T-helper 1 cell treated with Interleukin-12 subunit alpha and Interleukin-12 subunit beta and Interleukin-4 antibody, amounts not matched to agents 30 μg/mL and 1 μg/mL, for 36 hours (primary cell): ENCODE data around the gene VPS18.
A peak's percentile ranks its signal among the peaks of the same experiment; 100 is the strongest.

ENCODE experiments used
- H3K27ac Mint-ChIP-seq: one replicate; pipeline ENCODE4 v1.8.0; 2021; ENCODE audit warnings: mild to moderate bottlenecking, mixed read lengths
- H3K27me3 Mint-ChIP-seq: one replicate; pipeline ENCODE4 v1.8.0; 2021; ENCODE audit warnings: low read depth, mixed read lengths
- H3K36me3 Mint-ChIP-seq: one replicate; pipeline ENCODE4 v1.8.0; 2021; ENCODE audit warnings: low read depth, mixed read lengths
- H3K4me1 Mint-ChIP-seq: one replicate; pipeline ENCODE4 v1.8.0; 2021; ENCODE audit warnings: low read depth, mixed read lengths
- H3K4me3 Mint-ChIP-seq: one replicate; pipeline ENCODE4 v1.8.0; 2021; ENCODE audit warnings: mild to moderate bottlenecking, moderate library complexity, mixed read lengths
- H3K9me3 Mint-ChIP-seq: one replicate; pipeline ENCODE4 v1.8.0; 2021; ENCODE audit warnings: mixed read lengths

Gene VPS18

GRCh38 chr15:40902605-40903561, 8.6 kb downstream of the VPS18 start:
- Mint-ChIP-seq H3K4me1 (peaks cover 25% of the 10 kb centered on the region), H3K27ac (no peak overlapping the region), H3K36me3 (peaks cover 27% of the 10 kb centered on the region)

DNA sequence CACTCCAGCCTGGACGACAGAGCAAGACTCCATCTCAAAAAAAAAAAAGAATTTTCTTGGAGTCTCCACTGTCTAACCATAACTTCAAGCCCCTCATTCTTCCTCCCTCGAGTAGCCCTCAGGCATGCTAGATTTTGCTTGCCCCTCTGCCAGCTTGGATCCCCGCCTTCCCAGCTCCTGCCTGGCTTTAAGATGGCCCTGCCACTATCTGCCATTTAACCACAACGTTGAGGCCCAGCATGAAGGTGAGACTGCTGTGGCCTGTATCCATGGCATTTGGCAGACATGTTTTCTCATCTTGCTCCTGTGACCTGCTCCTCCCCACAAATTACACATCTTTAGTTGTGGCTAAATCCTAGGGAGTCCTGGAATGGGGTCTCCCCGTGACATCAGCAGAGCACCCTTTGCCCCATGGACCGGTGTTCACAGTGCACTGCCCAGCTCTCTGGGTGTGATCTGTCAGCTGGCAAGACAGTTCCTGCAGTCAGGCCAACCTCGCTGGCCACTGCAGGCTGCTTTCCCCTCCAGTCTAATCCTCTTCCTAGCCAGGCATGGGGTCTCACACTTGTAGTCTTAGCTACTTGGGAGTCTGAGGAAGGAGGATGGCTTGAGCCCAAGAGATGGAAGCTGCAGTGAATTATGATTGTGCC, 10.4 kb downstream of the VPS18 start:
- Mint-ChIP-seq H3K4me3 (no peak overlapping the region), H3K4me1 (peaks cover 26% of the 10 kb centered on the region), H3K36me3 (peaks cover 22% of the 10 kb centered on the region), H3K9me3 (no peaks in the 10 kb centered on the region), H3K27me3 (no peaks in the 10 kb centered on the region), H3K27ac (peak overlapping the region; percentile 55)

More at GRCh38 chr15:40902605-40903561, 8.6 kb downstream of the VPS18 start:
- no peaks in the 10 kb centered on the region for H3K27me3 Mint-ChIP-seq
- H3K4me3 Mint-ChIP-seq: no peak overlapping the region
- H3K9me3 Mint-ChIP-seq: no peaks in the 10 kb centered on the region

GRCh38 chr15:40906091-40906990, 12.1 kb downstream of the VPS18 start:
- no peaks in the 10 kb centered on the region for H3K9me3 Mint-ChIP-seq
- peaks cover 26% of the 10 kb centered on the region for H3K4me1 Mint-ChIP-seq
- peak overlapping the region; percentile 50 for H3K4me3 Mint-ChIP-seq
- no peaks in the 10 kb centered on the region for H3K27me3 Mint-ChIP-seq
- H3K27ac Mint-ChIP-seq: no peak overlapping the region
- H3K36me3 Mint-ChIP-seq: peaks cover 19% of the 10 kb centered on the region

- Mint-ChIP-seq H3K9me3 (no peaks in the 10 kb centered on the region), H3K4me3 (peak overlapping the region; percentile 50), H3K27ac (peak overlapping the region; percentile 45), H3K36me3 (peaks cover 18% of the 10 kb centered on the region), H3K4me1 (peaks cover 26% of the 10 kb centered on the region), H3K27me3 (no peaks in the 10 kb centered on the region)
These were observed 12.9 kb downstream of the VPS18 start for GRCh38 chr15:40906991-40907802.

GRCh38 chr15:40908095-40908494, 13.8 kb downstream of the VPS18 start:
- Mint-ChIP-seq H3K4me1 (peaks cover 20% of the 10 kb centered on the region), H3K4me3 (no peak overlapping the region), H3K36me3 (peaks cover 14% of the 10 kb centered on the region), H3K27me3 (no peaks in the 10 kb centered on the region), H3K27ac (no peak overlapping the region), H3K9me3 (no peaks in the 10 kb centered on the region)

DNA sequence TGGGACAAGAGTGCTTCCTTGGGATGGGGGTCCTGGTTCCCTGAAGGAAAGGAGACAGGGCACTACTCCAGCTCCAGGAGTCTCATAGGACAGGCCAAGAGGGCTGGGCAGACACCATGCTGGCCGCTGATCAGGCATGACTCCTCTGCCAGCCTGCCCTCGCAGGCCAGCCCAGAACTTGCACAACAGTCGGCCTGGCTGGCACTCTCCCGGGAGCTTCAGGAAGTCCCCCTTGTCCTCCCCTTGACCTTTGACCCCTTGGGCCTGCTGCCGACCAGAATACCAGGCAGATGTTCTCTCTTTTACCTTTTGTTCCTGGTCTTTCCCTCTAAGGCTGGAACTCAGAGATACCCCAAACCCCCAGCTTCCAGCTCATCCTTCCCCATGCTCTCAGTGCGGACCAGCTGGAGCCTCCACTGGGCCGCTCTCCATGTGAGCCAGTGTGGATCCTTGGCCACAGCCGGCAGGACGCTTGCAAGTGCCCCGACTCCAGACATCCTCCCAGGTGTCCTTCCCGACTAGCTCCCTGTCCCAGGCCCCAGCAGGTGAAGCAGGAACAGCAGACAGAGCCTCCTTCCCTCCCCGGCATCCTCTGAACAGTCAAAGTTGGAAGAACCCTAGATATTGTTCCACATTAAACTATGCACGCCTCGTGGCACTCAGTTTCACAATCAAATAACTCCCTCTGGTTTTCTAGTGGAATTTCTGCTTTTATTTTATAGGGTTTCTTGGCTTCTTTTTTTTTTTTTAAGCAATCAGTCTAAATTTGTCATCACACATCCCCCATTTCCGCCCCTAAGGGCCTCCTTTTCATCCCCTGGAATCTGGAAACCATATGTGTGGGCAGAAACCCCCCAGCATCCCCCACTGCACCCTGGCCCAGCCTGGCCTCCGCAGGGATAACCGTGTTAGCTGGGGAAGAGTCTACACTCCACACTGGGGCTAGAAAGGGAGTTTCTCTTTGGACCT, 15.7 kb downstream of the VPS18 start:
- Mint-ChIP-seq H3K36me3 (peaks cover 2% of the 10 kb centered on the region), H3K27me3 (no peaks in the 10 kb centered on the region), H3K4me3 (no peak overlapping the region), H3K4me1 (peaks cover 6% of the 10 kb centered on the region), H3K27ac (no peak overlapping the region), H3K9me3 (no peaks in the 10 kb centered on the region)

- Mint-ChIP-seq H3K9me3 (no peaks in the 10 kb centered on the region), H3K27me3 (no peaks in the 10 kb centered on the region), H3K36me3 (no peaks in the 10 kb centered on the region), H3K4me3 (no peak overlapping the region), H3K27ac (no peak overlapping the region), H3K4me1 (peaks cover 6% of the 10 kb centered on the region)
These were observed 16.9 kb downstream of the VPS18 start for GRCh38 chr15:40911141-40911540.

DNA sequence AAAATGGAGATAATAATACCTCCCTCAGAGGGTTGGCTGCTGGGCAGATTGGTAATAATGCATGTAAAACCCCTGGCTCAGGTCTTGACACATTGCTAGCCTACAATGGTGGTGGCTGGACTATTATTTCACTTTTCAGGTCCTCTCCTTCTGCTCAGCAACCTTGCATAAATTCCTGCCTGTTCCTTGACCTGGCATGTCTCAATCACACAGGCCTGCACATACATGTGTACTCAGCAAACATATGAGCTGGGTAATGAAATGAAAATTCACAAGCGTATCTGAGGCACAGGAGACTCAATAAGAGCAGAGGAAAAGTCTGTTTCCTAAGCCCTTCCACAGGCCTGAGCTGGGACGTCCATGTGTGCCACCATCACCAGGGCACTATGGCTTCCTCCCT, 17.4 kb downstream of the VPS18 start:
- H3K4me3 Mint-ChIP-seq: no peak overlapping the region
- H3K9me3 Mint-ChIP-seq: no peaks in the 10 kb centered on the region
- peaks cover 6% of the 10 kb centered on the region for H3K4me1 Mint-ChIP-seq
- no peaks in the 10 kb centered on the region for H3K36me3 Mint-ChIP-seq
- no peaks in the 10 kb centered on the region for H3K27me3 Mint-ChIP-seq
- H3K27ac Mint-ChIP-seq: no peak overlapping the region

GRCh38 chr15:40912478-40912877, 18.2 kb downstream of the VPS18 start:
- Mint-ChIP-seq H3K27me3 (no peaks in the 10 kb centered on the region), H3K4me3 (no peak overlapping the region), H3K27ac (no peak overlapping the region), H3K9me3 (no peaks in the 10 kb centered on the region), H3K36me3 (no peaks in the 10 kb centered on the region), H3K4me1 (peaks cover 3% of the 10 kb centered on the region)

GRCh38 chr15:40914013-40914412, 19.8 kb downstream of the VPS18 start:
- Mint-ChIP-seq H3K36me3 (no peaks in the 10 kb centered on the region), H3K9me3 (no peaks in the 10 kb centered on the region), H3K27me3 (no peaks in the 10 kb centered on the region), H3K27ac (no peak overlapping the region), H3K4me1 (no peaks in the 10 kb centered on the region), H3K4me3 (no peak overlapping the region)

- Mint-ChIP-seq H3K9me3 (no peaks in the 10 kb centered on the region), H3K27ac (no peak overlapping the region), H3K27me3 (no peaks in the 10 kb centered on the region), H3K4me3 (no peak overlapping the region), H3K4me1 (no peaks in the 10 kb centered on the region), H3K36me3 (no peaks in the 10 kb centered on the region)
These were observed 20.2 kb downstream of the VPS18 start for GRCh38 chr15:40914486-40914885.

DNA sequence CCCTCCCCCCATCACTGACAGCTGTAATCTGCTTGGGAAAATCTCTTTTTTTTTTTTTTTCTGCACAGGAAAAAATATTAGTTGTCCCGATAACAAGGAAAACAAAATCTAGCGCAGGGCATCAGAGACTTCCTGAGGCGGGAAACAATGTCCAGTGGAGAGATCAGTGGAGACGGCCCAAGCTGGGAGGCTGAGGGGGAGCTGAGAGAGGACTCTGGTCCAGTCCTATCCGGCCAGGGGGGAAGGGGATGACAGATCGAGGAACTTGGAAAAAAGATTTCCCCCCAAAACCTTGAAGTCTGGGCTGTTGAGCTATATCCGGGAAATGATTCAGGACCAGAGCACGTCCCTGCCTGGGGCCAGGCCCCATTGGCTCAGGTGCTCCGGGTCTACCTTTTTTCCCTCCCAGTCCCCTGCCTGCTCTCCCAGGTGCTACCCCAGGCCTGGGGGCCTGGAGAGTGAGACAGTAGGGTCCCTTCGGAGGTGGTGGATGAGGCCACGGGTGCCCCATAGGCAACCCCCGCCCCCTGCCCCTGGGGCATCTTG, 20.9 kb downstream of the VPS18 start:
- Mint-ChIP-seq H3K27ac (no peak overlapping the region), H3K27me3 (peaks cover 3% of the 10 kb centered on the region), H3K9me3 (no peaks in the 10 kb centered on the region), H3K4me3 (no peak overlapping the region), H3K36me3 (no peaks in the 10 kb centered on the region), H3K4me1 (no peaks in the 10 kb centered on the region)

- H3K9me3 Mint-ChIP-seq: no peaks in the 10 kb centered on the region
- no peak overlapping the region for H3K4me3 Mint-ChIP-seq
- H3K36me3 Mint-ChIP-seq: no peaks in the 10 kb centered on the region
- no peaks in the 10 kb centered on the region for H3K4me1 Mint-ChIP-seq
- peaks cover 3% of the 10 kb centered on the region for H3K27me3 Mint-ChIP-seq
- no peak overlapping the region for H3K27ac Mint-ChIP-seq
These were observed 21.4 kb downstream of the VPS18 start for GRCh38 chr15:40915679-40916078.
